Fibroblast of lung (primary cell): ENCODE results near the gene CDH12.

ENCODE experiments used
- CTCF ChIP-seq, 2 donors: IDR thresholded peaks in 1 of 2; conservative IDR thresholded peaks in 1 of 2; 1 replicate in 1 of 2; 2 replicates in 1 of 2; pipeline ENCODE4 v1.5.1; 2011 to 2012; ENCODE audit warnings: low read length in 2 of 2, control low read depth in 1 of 2, inconsistent platforms in 1 of 2, low read depth in 1 of 2, mild to moderate bottlenecking in 1 of 2
- EZH2 ChIP-seq: IDR thresholded peaks from 2 replicates; pipeline ENCODE4 v1.5.1; 2012; ENCODE audit warnings: low read length, control low read depth, mild to moderate bottlenecking; ENCODE audit errors: missing control alignments

- TF ChIP-seq EZH2 (no peak), CTCF (conservative IDR thresholded peaks at IDR 0.05 in 1 of 2, IDR thresholded peaks at IDR 0.05 in 1 of 2; ENCODE audit: low read depth in 1 of 2, low read length in 2 of 2) (no peak)
Measured at GRCh38 chr5:22837803-22838202, 15.3 kb downstream of the CDH12 start.
